HEK293 (cell line): ENCODE data around the gene KLHL18.

Experiments
- CTCF ChIP-seq: fragments of 450-650 bp; formaldehyde crosslinking; IDR thresholded peaks from 2 replicates; pipeline ENCODE4 v1.5.1; 2016; ENCODE audit warnings: missing biosample characterization, missing genetic modification characterization
- KLF16 ChIP-seq: fragments of 450-650 bp; formaldehyde crosslinking; IDR thresholded peaks from 2 replicates; pipeline ENCODE4 v1.5.1; 2017; ENCODE audit warnings: missing biosample characterization, missing genetic modification characterization
- SALL2 ChIP-seq: fragments of 450-650 bp; formaldehyde crosslinking; IDR thresholded peaks from 2 replicates; pipeline ENCODE4 v1.5.0; 2017; ENCODE audit warnings: missing biosample characterization, mild to moderate bottlenecking, missing genetic modification characterization, borderline replicate concordance
- YY1 ChIP-seq: fragments of 450-650 bp; formaldehyde crosslinking; IDR thresholded peaks from 2 replicates; pipeline ENCODE4 v1.5.1; 2018; ENCODE audit warnings: missing biosample characterization, missing genetic modification characterization
- ZNF214 ChIP-seq: fragments of 450-650 bp; formaldehyde crosslinking; IDR thresholded peaks from 2 replicates; pipeline ENCODE4 v1.5.1; 2017; ENCODE audit warnings: missing biosample characterization, mild to moderate bottlenecking, missing genetic modification characterization, borderline replicate concordance
- ZNF280D ChIP-seq: fragments of 450-650 bp; formaldehyde crosslinking; IDR thresholded peaks from 2 replicates; pipeline ENCODE4 v1.5.1; 2016; ENCODE audit warnings: missing biosample characterization, missing genetic modification characterization
- ZNF561 ChIP-seq: fragments of 450-650 bp; IDR thresholded peaks from 2 replicates; pipeline ENCODE4 v1.5.1; 2018; ENCODE audit warnings: missing biosample characterization, missing genetic modification characterization, borderline replicate concordance
- ZNF585B ChIP-seq: fragments of 450-650 bp; formaldehyde crosslinking; IDR thresholded peaks from 2 replicates; pipeline ENCODE4 v1.5.1; 2016; ENCODE audit warnings: missing biosample characterization, missing genetic modification characterization

- TF ChIP-seq ZNF561 (tag by site-specific recombination) (no peak), SALL2 (tag by site-specific recombination) (no peak), KLF16 (tag by site-specific recombination) (no peak), ZNF280D (no peak), ZNF214 (tag by site-specific recombination) (no peak), ZNF585B (tag by site-specific recombination) (no peak), YY1 (no peak), CTCF (tag by site-specific recombination) (no peak)
Observed at GRCh38 chr3:47298439-47298838, 15.7 kb downstream of the KLHL18 start.
